PFSK-1 (cell line): ENCODE measurements around the gene PCSK5.

ENCODE experiments used
- FOXP2 ChIP-seq: optimal IDR thresholded peaks from 2 replicates; pipeline ENCODE3; 2011; ENCODE audit warnings: borderline replicate concordance, control low read depth, inconsistent platforms; ENCODE audit not compliant: insufficient read depth; ENCODE audit errors: extremely low read length, extremely low read depth
- POLR2AphosphoS5 ChIP-seq: IDR thresholded peaks from 2 replicates; pipeline ENCODE4 v1.6.1; 2012; ENCODE audit warnings: low read depth, mild to moderate bottlenecking, control low read depth, low read length, moderate library complexity
- SIN3A ChIP-seq: IDR thresholded peaks from 2 replicates; pipeline ENCODE4 v1.6.1; 2012; ENCODE audit warnings: mild to moderate bottlenecking, low read length, moderate library complexity, borderline replicate concordance; ENCODE audit not compliant: insufficient read depth
- TAF1 ChIP-seq: IDR thresholded peaks from 2 replicates; pipeline ENCODE4 v1.6.1; 2012; ENCODE audit warnings: low read length, control low read depth, borderline replicate concordance; ENCODE audit not compliant: insufficient read depth
- TF ChIP-seq, protein P1 (sequence below), 2 experiments: IDR thresholded peaks; 2 replicates each; pipeline versions ENCODE4 v1.6.1 to v1.8.0; 2011 to 2012; ENCODE audit warnings: low read depth in 2 of 2, low read length in 2 of 2, control low read depth in 1 of 2, inconsistent platforms in 1 of 2, mild to moderate bottlenecking in 1 of 2, moderate library complexity in 1 of 2; ENCODE audit not compliant: insufficient read depth in 1 of 2

PCSK5 gene

DNA sequence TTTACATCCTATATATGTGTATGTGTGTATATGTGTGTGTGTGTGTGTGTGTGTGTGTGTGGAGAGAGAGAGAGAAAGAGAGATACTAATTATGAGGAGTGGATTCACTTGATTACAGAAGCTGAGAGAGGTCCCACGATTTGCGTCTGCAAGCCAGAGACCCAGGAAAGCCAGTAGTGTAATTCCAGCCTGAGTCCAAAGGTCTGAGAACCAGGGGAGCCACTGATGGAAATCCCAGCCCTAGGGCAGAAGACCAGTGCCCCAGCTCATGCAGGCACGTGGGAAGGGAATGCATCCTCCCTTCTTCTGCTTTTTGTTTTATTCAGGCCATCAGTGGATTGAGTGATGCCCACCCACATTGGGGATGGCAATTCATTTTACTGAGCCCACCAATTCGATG lies 74.8 kb downstream of the PCSK5 start:
- TF ChIP-seq POLR2AphosphoS5 (no peak), SIN3A (no peak), FOXP2 (no peak), TAF1 (no peak)
- TF ChIP-seq, protein P1, sequence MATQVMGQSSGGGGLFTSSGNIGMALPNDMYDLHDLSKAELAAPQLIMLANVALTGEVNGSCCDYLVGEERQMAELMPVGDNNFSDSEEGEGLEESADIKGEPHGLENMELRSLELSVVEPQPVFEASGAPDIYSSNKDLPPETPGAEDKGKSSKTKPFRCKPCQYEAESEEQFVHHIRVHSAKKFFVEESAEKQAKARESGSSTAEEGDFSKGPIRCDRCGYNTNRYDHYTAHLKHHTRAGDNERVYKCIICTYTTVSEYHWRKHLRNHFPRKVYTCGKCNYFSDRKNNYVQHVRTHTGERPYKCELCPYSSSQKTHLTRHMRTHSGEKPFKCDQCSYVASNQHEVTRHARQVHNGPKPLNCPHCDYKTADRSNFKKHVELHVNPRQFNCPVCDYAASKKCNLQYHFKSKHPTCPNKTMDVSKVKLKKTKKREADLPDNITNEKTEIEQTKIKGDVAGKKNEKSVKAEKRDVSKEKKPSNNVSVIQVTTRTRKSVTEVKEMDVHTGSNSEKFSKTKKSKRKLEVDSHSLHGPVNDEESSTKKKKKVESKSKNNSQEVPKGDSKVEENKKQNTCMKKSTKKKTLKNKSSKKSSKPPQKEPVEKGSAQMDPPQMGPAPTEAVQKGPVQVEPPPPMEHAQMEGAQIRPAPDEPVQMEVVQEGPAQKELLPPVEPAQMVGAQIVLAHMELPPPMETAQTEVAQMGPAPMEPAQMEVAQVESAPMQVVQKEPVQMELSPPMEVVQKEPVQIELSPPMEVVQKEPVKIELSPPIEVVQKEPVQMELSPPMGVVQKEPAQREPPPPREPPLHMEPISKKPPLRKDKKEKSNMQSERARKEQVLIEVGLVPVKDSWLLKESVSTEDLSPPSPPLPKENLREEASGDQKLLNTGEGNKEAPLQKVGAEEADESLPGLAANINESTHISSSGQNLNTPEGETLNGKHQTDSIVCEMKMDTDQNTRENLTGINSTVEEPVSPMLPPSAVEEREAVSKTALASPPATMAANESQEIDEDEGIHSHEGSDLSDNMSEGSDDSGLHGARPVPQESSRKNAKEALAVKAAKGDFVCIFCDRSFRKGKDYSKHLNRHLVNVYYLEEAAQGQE (IDR thresholded peaks at IDR 0.05; ENCODE audit: insufficient read depth in 1 of 2, low read depth in 2 of 2, low read length in 2 of 2) = no peak

- TF ChIP-seq TAF1 = no peak
- TF ChIP-seq SIN3A = no peak
- TF ChIP-seq POLR2AphosphoS5 = no peak
- TF ChIP-seq, protein P1 (IDR thresholded peaks at IDR 0.05; ENCODE audit: insufficient read depth in 1 of 2, low read depth in 2 of 2, low read length in 2 of 2) = no peak
- no peak for TF ChIP-seq FOXP2
Observed at GRCh38 chr9:75967556-75967955, 77.1 kb downstream of the PCSK5 start.

DNA sequence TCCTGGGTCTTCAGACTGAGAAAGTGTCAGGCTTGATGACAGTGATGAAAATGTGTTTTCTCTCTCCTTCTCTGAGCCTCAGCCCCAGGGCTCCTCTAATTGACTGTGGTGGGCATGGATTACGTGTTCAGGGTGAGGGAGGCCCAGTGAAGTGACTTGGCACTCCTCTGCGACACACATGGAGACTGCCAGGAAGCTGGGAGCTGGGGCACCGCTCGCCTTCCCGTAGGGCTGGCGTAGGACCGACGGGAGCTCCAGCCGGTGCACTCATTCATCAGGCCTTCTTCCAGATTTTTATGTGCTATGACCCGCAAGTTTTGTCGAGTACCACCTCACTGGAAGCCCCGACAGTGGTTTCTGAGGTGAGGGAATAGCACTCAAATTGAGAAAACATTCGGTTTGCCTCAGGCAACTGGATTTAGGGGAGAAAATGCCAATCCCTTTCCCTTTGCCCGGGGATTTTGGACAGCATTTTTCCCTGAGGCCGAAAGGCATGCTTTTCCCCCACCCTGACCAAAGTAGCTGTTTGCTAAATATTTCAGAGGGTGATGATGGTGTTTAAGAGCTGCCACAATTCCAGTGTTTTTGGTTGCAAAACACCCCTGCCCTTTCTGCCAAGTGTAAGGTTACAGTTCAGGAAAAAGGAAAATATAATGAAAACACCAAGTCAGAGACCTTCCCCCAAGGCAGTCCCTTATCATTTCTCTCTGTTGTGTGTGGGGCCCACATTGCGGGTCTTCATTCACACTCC lies 83.7 kb downstream of the PCSK5 start:
- TF ChIP-seq SIN3A = no peak
- no peak for TF ChIP-seq FOXP2
- no peak for TF ChIP-seq POLR2AphosphoS5
- no peak for TF ChIP-seq TAF1
- TF ChIP-seq, protein P1 (IDR thresholded peaks at IDR 0.05; ENCODE audit: insufficient read depth in 1 of 2, low read depth in 2 of 2, low read length in 2 of 2) = no peak

DNA sequence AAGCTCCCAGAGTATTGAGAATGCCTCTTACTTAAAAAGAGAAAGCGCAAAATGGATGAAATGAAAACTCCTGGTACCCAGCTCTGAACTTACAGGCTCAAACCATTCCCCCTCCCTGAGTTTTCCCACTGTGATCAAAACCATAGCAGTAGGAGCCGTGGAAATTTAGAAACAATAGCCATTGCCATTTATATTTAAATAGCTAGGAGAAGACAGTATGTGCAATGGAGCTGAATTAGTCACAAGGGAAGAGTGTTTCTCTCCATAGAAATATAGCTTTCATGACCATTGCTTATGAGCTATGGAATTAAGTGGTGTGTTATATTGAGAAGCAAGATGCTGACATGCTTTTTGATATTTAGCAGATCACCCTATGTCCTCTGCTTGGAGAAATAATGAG lies 84.6 kb downstream of the PCSK5 start:
- TF ChIP-seq FOXP2 = no peak
- no peak for TF ChIP-seq SIN3A
- no peak for TF ChIP-seq POLR2AphosphoS5
- no peak for TF ChIP-seq TAF1
- TF ChIP-seq, protein P1 (IDR thresholded peaks at IDR 0.05; ENCODE audit: insufficient read depth in 1 of 2, low read depth in 2 of 2, low read length in 2 of 2) = no peak
